Endodermal cell (in vitro differentiated cells): Measurements from ENCODE around the gene DNAJC17. TPM values are rescaled to one million over a fixed set of nuclear protein-coding genes. Genes with fewer than 3 reads are reported as not detected.

Experiments
- DNase-seq: peaks from one replicate; pipeline ENCODE4 v3.0.0-alpha.2; 2017
- H3K27ac ChIP-seq: 2 replicates; pipeline ENCODE4 v1.5.1; 2013; ENCODE audit warnings: mild to moderate bottlenecking, low read depth, low read length, moderate library complexity
- H3K27me3 ChIP-seq: 2 replicates; pipeline ENCODE4 v1.6.1; 2013; ENCODE audit warnings: mild to moderate bottlenecking, low read length, moderate library complexity; ENCODE audit not compliant: insufficient read depth, control insufficient read depth, poor library complexity, severe bottlenecking
- H3K36me3 ChIP-seq: 2 replicates; pipeline ENCODE4 v1.7.0; 2013; ENCODE audit warnings: mild to moderate bottlenecking, low read length, moderate library complexity; ENCODE audit not compliant: control insufficient read depth, insufficient read depth
- H3K4me1 ChIP-seq: one replicate; pipeline ENCODE4 v1.7.0; 2013; ENCODE audit warnings: low read length; ENCODE audit not compliant: control insufficient read depth, insufficient read depth
- H3K4me3 ChIP-seq: 2 replicates; pipeline ENCODE4 v1.5.1; 2013; ENCODE audit warnings: mild to moderate bottlenecking, low read length, moderate library complexity
- H3K9ac ChIP-seq: 2 replicates; pipeline ENCODE4 v1.6.1; 2013; ENCODE audit warnings: mild to moderate bottlenecking, low read length, moderate library complexity; ENCODE audit not compliant: poor library complexity, severe bottlenecking; ENCODE audit errors: extremely low read depth
- H3K9me3 ChIP-seq: 2 replicates; pipeline ENCODE4 v1.6.1; 2013; ENCODE audit warnings: mild to moderate bottlenecking, low read length, moderate library complexity; ENCODE audit not compliant: control insufficient read depth
- H3K27ac Mint-ChIP-seq: 2 replicates; pipeline ENCODE4 v1.8.0; 2020; ENCODE audit warnings: mixed read lengths
- H3K27me3 Mint-ChIP-seq: 2 replicates; pipeline ENCODE4 v1.8.0; 2021; ENCODE audit warnings: mild to moderate bottlenecking, mixed read lengths; ENCODE audit not compliant: insufficient read depth
- H3K36me3 Mint-ChIP-seq: 2 replicates; pipeline ENCODE4 v1.8.0; 2020; ENCODE audit warnings: low read depth, mixed read lengths
- H3K4me1 Mint-ChIP-seq: 2 replicates; pipeline ENCODE4 v1.8.0; 2020; ENCODE audit warnings: mixed read lengths
- H3K4me3 Mint-ChIP-seq: 2 replicates; pipeline ENCODE4 v1.8.0; 2020; ENCODE audit warnings: mild to moderate bottlenecking, moderate library complexity, mixed read lengths
- H3K9me3 Mint-ChIP-seq: 2 replicates; pipeline ENCODE4 v1.8.0; 2020; ENCODE audit warnings: mild to moderate bottlenecking, mixed read lengths
- CTCF ChIP-seq: fragments of 200-600 bp; sonication (generic); conservative IDR thresholded peaks from 2 replicates; pipeline ENCODE4 v1.5.0; 2021; ENCODE audit warnings: antibody characterized with exemption, mild to moderate bottlenecking
- WGBS, 2 experiments: methylation state at CpG; one replicate each; pipeline versions ENCODE4 v1.1.5 to v1.1.7; 2013; ENCODE audit warnings: missing lambda C conversion rate in 2 of 2, mixed read lengths in 1 of 2; ENCODE audit not compliant: insufficient coverage in 1 of 2, insufficient read length in 1 of 2; 5-methylcytosine and 5-hydroxymethylcytosine counted together
- total RNA-seq, 2 donors: library from RNA; stranded (reverse); fragmentation: NEBNext Ultra II Directional in 1 of 2; extraction: Animal tissue kit (Norgen Biotek cat#: 25700) in 1 of 2; gene quantifications; 2 replicates in 1 of 2; 3 replicates in 1 of 2; pipeline ENCODE4 v1.2.1, GENCODE V29; 2021

The DNAJC17 gene
- total RNA-seq, 2 donors from 2014 or later: 34.0 to 41.0 TPM

GRCh38 chr15:40825661-40826422 lies 18.6 kb upstream of the DNAJC17 start:
- H3K4me1 ChIP-seq: peaks cover 3% of the 10 kb centered on the region
- Mint-ChIP-seq H3K9me3 (no peaks in the 10 kb centered on the region), H3K4me1 (no peaks in the 10 kb centered on the region), H3K36me3 (no peaks in the 10 kb centered on the region), H3K27me3 (no peaks in the 10 kb centered on the region), H3K4me3 (no peak overlapping the region), H3K27ac (no peak overlapping the region)
- H3K27me3 ChIP-seq: no peaks in the 10 kb centered on the region
- no peak overlapping the region for H3K4me3 ChIP-seq
- 86 to 94% methylated on average over 5 of the region's 5 CpGs for WGBS, 2 experiments
- no peak for DNase-seq
- no peak for TF ChIP-seq CTCF
- no peak overlapping the region for H3K9ac ChIP-seq
- no peaks in the 10 kb centered on the region for H3K9me3 ChIP-seq
- H3K27ac ChIP-seq: no peak overlapping the region
- no peaks in the 10 kb centered on the region for H3K36me3 ChIP-seq

- Histone ChIP-seq H3K9me3 (no peaks in the 10 kb centered on the region), H3K27me3 (no peaks in the 10 kb centered on the region), H3K9ac (no peak overlapping the region), H3K27ac (no peak overlapping the region), H3K4me1 (peaks cover 3% of the 10 kb centered on the region), H3K4me3 (no peak overlapping the region), H3K36me3 (no peaks in the 10 kb centered on the region)
- WGBS, 2 experiments: no CpG with 5 or more reads among the region's 1 CpG
- Mint-ChIP-seq H3K9me3 (no peaks in the 10 kb centered on the region), H3K36me3 (no peaks in the 10 kb centered on the region), H3K27ac (no peak overlapping the region), H3K4me1 (no peaks in the 10 kb centered on the region), H3K4me3 (no peak overlapping the region), H3K27me3 (no peaks in the 10 kb centered on the region)
- TF ChIP-seq CTCF: no peak
- DNase-seq: no peak
Observed at GRCh38 chr15:40823572-40824343, 16.5 kb upstream of the DNAJC17 start.

GRCh38 chr15:40821195-40821594 lies 13.9 kb upstream of the DNAJC17 start:
- H3K27me3 ChIP-seq: no peaks in the 10 kb centered on the region
- no peak overlapping the region for H3K4me3 ChIP-seq
- Mint-ChIP-seq H3K9me3 (no peaks in the 10 kb centered on the region), H3K4me1 (no peaks in the 10 kb centered on the region), H3K36me3 (no peaks in the 10 kb centered on the region), H3K27ac (no peak overlapping the region), H3K27me3 (no peaks in the 10 kb centered on the region), H3K4me3 (no peak overlapping the region)
- no peak overlapping the region for H3K9ac ChIP-seq
- no peak for DNase-seq
- no peak overlapping the region for H3K27ac ChIP-seq
- no peaks in the 10 kb centered on the region for H3K36me3 ChIP-seq
- WGBS, 2 experiments: 92 to 93% methylated on average over 2 of the region's 2 CpGs
- no peaks in the 10 kb centered on the region for H3K9me3 ChIP-seq
- TF ChIP-seq CTCF: no peak
- H3K4me1 ChIP-seq: peaks cover 3% of the 10 kb centered on the region
